HepG2 (cell line): ENCODE results near the gene R3HDM4. TPM values are rescaled to one million over a fixed set of nuclear protein-coding genes. Genes with fewer than 3 reads are reported as not detected.

Experiments used
- ATAC-seq: fragments of 200-7000 bp; cut with Tn5 transposase; 3 replicates; pipeline ENCODE4 v1.9.1; 2020; ENCODE audit warnings: mild to moderate bottlenecking, moderate library complexity
- BruUV-seq: library from RNA; stranded (reverse); fragments of 400-500 nt; replicated peaks from 2 replicates; lab custom pipeline; 2021; lab: Mats Ljungman, UMichigan
- CTCF ChIA-PET: fragments of 300-600 bp; formaldehyde crosslinking; extraction: SDS; loops from one replicate; lab custom pipeline; 2021; ENCODE audit warnings: low total read pairs, inconsistent platforms, low intra/inter-chr PET ratio; lab: Yijun Ruan, JAX
- POLR2A ChIA-PET: fragments of 350-600 bp; sonication (Branson Sonifier 250); formaldehyde crosslinking; loops from one replicate; lab custom pipeline; 2020; ENCODE audit warnings: antibody characterized with exemption, inconsistent platforms; lab: Yijun Ruan, JAX
- DNase-seq: peaks from one replicate; pipeline ENCODE4 v3.0.0-alpha.2; 2015; ENCODE audit warnings: low spot score
- FAIRE-seq: peaks from 3 replicates; lab custom pipeline; 2011; peaks lifted over from hg19 to GRCh38; lab: Jason Lieb, UNC
- H2AFZ ChIP-seq: one replicate; pipeline ENCODE4 v1.6.1; 2011; ENCODE audit warnings: low read length, inconsistent platforms
- H3K27ac ChIP-seq: fragments of 300-600 bp; 3 replicates; pipeline ENCODE4 v1.8.0; 2011; ENCODE audit warnings: mixed run types, mild to moderate bottlenecking, mixed read lengths, low read length, inconsistent platforms; ENCODE audit not compliant: insufficient read depth; ENCODE audit errors: extremely low read length
- H3K27me3 ChIP-seq, 2 experiments: fragments of 200-600 bp in 1 of 2; 2 replicates in 1 of 2; 3 replicates in 1 of 2; pipeline versions ENCODE4 v1.6.0 to v1.8.0; 2011; ENCODE audit warnings: low read length in 2 of 2, mild to moderate bottlenecking in 2 of 2, moderate library complexity in 2 of 2, inconsistent platforms in 1 of 2; ENCODE audit not compliant: insufficient read depth in 2 of 2, control insufficient read depth in 1 of 2
- H3K36me3 ChIP-seq, 2 experiments: fragments of 200-600 bp in 1 of 2; replicated peaks in 1 of 2; 2 replicates in 1 of 2; 3 replicates in 1 of 2; pipeline versions ENCODE4 v1.5.1 to v1.8.0; 2011; ENCODE audit warnings: low read length in 2 of 2, inconsistent platforms in 1 of 2; ENCODE audit not compliant: insufficient read depth in 2 of 2, control insufficient read depth in 1 of 2
- H3K4me1 ChIP-seq: 2 replicates; pipeline ENCODE4 v1.5.1; 2012; ENCODE audit warnings: low read length, inconsistent platforms; ENCODE audit not compliant: insufficient read depth
- H3K4me2 ChIP-seq: 2 replicates; pipeline ENCODE4 v1.6.0; 2011; ENCODE audit warnings: low read depth, low read length, inconsistent platforms
- H3K4me3 ChIP-seq, 3 experiments: fragments of 200-600 bp in 1 of 3; sonication (generic), shearing (Covaris generic) in 1 of 3; replicated peaks in 1 of 3; 2 replicates each; pipeline ENCODE4 v1.5.1; 2011 to 2016; ENCODE audit warnings: low read length in 3 of 3, inconsistent platforms in 2 of 3, low read depth in 2 of 3, mild to moderate bottlenecking in 2 of 3, control low read depth in 1 of 3, mixed read lengths in 1 of 3; ENCODE audit not compliant: insufficient read depth in 1 of 3
- H3K79me2 ChIP-seq: one replicate; pipeline ENCODE4 v1.6.1; 2011; ENCODE audit warnings: low read length, inconsistent platforms; ENCODE audit not compliant: insufficient read depth
- H3K9ac ChIP-seq: 2 replicates; pipeline ENCODE4 v1.6.0; 2011; ENCODE audit warnings: mild to moderate bottlenecking, low read depth, low read length, inconsistent platforms; ENCODE audit not compliant: insufficient read depth
- H3K9me3 ChIP-seq: 2 replicates; pipeline ENCODE4 v1.5.1; 2012; ENCODE audit warnings: mild to moderate bottlenecking, low read length
- H4K20me1 ChIP-seq: 2 replicates; pipeline ENCODE4 v1.6.0; 2011; ENCODE audit warnings: inconsistent platforms, mild to moderate bottlenecking, low read length, moderate library complexity; ENCODE audit not compliant: insufficient read depth
- AGO2 ChIP-seq: fragments of 200-400 bp; formaldehyde crosslinking; optimal IDR thresholded peaks from 2 replicates; pipeline ENCODE3; 2017; ENCODE audit warnings: mild to moderate bottlenecking, low read depth, low read length, moderate library complexity
- FIP1L1 ChIP-seq: fragments of 200-400 bp; formaldehyde crosslinking; IDR thresholded peaks from 2 replicates; pipeline ENCODE4 v1.6.1; 2018; ENCODE audit warnings: low read depth, mild to moderate bottlenecking, low read length, moderate library complexity, borderline replicate concordance; ENCODE audit not compliant: insufficient read depth
- GABPA ChIP-seq, 2 experiments: IDR thresholded peaks; 2 replicates each; pipeline ENCODE4 v1.6.1; 2011 to 2016; ENCODE audit warnings: low read depth in 2 of 2, low read length in 1 of 2, missing biosample characterization in 1 of 2, missing genetic modification characterization in 1 of 2
- KLF6 ChIP-seq: IDR thresholded peaks from 2 replicates; pipeline ENCODE4 v1.8.0; 2016; ENCODE audit warnings: missing biosample characterization, missing genetic modification reagents
- RBFOX2 ChIP-seq: fragments of 200-400 bp; formaldehyde crosslinking; IDR thresholded peaks from 2 replicates; pipeline ENCODE4 v1.6.1; 2017; ENCODE audit warnings: low read depth, mild to moderate bottlenecking, low read length
- RBM22 ChIP-seq: fragments of 200-400 bp; formaldehyde crosslinking; optimal IDR thresholded peaks from 2 replicates; pipeline ENCODE3; 2017; ENCODE audit warnings: mild to moderate bottlenecking, low read length, moderate library complexity
- TCF12 ChIP-seq, 2 experiments: fragments of 450-650 bp in 1 of 2; sonication (generic) in 1 of 2; formaldehyde crosslinking in 1 of 2; IDR thresholded peaks; 2 replicates each; pipeline versions ENCODE4 v1.6.1 to v1.8.0; 2017 to 2022; ENCODE audit warnings: antibody characterized with exemption in 1 of 2, mild to moderate bottlenecking in 1 of 2, missing genetic modification reagents in 1 of 2, moderate library complexity in 1 of 2
- ZEB1 ChIP-seq: IDR thresholded peaks from 2 replicates; pipeline ENCODE4 v1.6.1; 2012; ENCODE audit warnings: mild to moderate bottlenecking, low read depth, inconsistent platforms; ENCODE audit not compliant: insufficient replicate concordance
- ZFP90 ChIP-seq: sonication (generic); formaldehyde crosslinking; IDR thresholded peaks from 2 replicates; pipeline ENCODE4 v1.8.0; 2022; ENCODE audit warnings: missing genetic modification reagents, mild to moderate bottlenecking, inconsistent platforms, borderline replicate concordance
- ZNF138 ChIP-seq: sonication (generic); formaldehyde crosslinking; IDR thresholded peaks from 2 replicates; pipeline ENCODE4 v1.5.0; 2020; ENCODE audit warnings: mild to moderate bottlenecking, low read depth, missing genetic modification reagents
- WGBS: methylation state at CpG from one replicate; pipeline ENCODE4 v1.1.6; 2017; ENCODE audit warnings: low lambda C conversion rate; 5-methylcytosine and 5-hydroxymethylcytosine counted together
- in situ Hi-C: cut with HindIII; loops from 2 replicates; pipeline ENCODE4 v1.10.0; 2017; ENCODE audit warnings: low pct_unique_long_range_greater_than_20kb; ENCODE audit not compliant: extremely low pct_ligation_motif_present
- intact Hi-C: fragments of 100-400 bp; cut with micrococcal nuclease; formaldehyde crosslinking; loops from one replicate; pipeline ENCODE4 v1.10.0; 2022; ENCODE audit not compliant: unreplicated experiment
- polyA plus RNA-seq, 8 experiments: library from polyadenylated mRNA; depleted of rRNA in 3 of 8; stranded (reverse) in 7 of 8; unstranded in 1 of 8; fragments of >200 nt; fragmentation: Illumina TruSeq in 4 of 8; extraction: Trizol in 4 of 8; gene quantifications; 2 replicates each; pipeline versions ENCODE4 v1.2.1 to v1.2.3, GENCODE V29; 2011 to 2016; ENCODE audit warnings: low read depth in 4 of 8, missing spikeins in 1 of 8, mixed read lengths in 1 of 8; ENCODE audit not compliant: insufficient read depth in 1 of 8
- total RNA-seq, 5 experiments: library from RNA; depleted of rRNA; stranded (reverse); fragments of >200 nt; fragmentation: Illumina TruSeq; extraction: Trizol; gene quantifications; 2 replicates each; pipeline ENCODE4 v1.2.3, GENCODE V29; 2016; ENCODE audit warnings: low read depth in 1 of 5
- TF ChIP-seq, protein P1 (sequence below): IDR thresholded peaks from 2 replicates; pipeline ENCODE4 v1.6.1; 2016; ENCODE audit warnings: low read depth, missing genetic modification reagents, missing compliant biosample characterization
- TF ChIP-seq, protein P2 (sequence below): sonication (generic); formaldehyde crosslinking; IDR thresholded peaks from 2 replicates; pipeline ENCODE4 v1.5.0; 2020; ENCODE audit warnings: missing genetic modification reagents

The R3HDM4 gene
- total and polyA plus RNA-seq, 2 of the 13 experiments (the other 11 are each of a cell fraction or from before 2014, with no cell fraction given), result 26.2 to 26.9 TPM

DNA sequence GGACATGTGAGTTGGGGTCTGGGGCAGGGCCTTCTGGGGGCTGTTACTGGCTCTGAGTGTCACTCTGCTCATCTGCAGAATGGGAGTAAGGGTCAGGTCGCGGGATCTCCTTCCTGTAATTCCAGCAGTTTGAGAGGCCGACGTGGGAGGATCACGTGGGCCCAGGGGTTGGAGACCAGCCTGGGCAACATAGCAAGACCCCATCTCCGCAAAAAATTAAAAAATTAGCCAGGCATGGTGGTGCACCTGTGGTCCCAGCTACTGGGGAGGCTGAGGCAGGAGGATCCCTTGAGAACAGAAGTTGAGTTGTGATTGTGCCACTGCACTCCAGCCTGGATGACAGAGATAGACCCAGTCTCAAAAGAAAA is 16.9 kb upstream of the R3HDM4 start (continued):
- TF ChIP-seq, protein P1, sequence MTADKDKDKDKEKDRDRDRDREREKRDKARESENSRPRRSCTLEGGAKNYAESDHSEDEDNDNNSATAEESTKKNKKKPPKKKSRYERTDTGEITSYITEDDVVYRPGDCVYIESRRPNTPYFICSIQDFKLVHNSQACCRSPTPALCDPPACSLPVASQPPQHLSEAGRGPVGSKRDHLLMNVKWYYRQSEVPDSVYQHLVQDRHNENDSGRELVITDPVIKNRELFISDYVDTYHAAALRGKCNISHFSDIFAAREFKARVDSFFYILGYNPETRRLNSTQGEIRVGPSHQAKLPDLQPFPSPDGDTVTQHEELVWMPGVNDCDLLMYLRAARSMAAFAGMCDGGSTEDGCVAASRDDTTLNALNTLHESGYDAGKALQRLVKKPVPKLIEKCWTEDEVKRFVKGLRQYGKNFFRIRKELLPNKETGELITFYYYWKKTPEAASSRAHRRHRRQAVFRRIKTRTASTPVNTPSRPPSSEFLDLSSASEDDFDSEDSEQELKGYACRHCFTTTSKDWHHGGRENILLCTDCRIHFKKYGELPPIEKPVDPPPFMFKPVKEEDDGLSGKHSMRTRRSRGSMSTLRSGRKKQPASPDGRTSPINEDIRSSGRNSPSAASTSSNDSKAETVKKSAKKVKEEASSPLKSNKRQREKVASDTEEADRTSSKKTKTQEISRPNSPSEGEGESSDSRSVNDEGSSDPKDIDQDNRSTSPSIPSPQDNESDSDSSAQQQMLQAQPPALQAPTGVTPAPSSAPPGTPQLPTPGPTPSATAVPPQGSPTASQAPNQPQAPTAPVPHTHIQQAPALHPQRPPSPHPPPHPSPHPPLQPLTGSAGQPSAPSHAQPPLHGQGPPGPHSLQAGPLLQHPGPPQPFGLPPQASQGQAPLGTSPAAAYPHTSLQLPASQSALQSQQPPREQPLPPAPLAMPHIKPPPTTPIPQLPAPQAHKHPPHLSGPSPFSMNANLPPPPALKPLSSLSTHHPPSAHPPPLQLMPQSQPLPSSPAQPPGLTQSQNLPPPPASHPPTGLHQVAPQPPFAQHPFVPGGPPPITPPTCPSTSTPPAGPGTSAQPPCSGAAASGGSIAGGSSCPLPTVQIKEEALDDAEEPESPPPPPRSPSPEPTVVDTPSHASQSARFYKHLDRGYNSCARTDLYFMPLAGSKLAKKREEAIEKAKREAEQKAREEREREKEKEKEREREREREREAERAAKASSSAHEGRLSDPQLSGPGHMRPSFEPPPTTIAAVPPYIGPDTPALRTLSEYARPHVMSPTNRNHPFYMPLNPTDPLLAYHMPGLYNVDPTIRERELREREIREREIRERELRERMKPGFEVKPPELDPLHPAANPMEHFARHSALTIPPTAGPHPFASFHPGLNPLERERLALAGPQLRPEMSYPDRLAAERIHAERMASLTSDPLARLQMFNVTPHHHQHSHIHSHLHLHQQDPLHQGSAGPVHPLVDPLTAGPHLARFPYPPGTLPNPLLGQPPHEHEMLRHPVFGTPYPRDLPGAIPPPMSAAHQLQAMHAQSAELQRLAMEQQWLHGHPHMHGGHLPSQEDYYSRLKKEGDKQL (CRISPR knock-in tag), result no peak
- no peak for TF ChIP-seq FIP1L1
- TF ChIP-seq, protein P2, sequence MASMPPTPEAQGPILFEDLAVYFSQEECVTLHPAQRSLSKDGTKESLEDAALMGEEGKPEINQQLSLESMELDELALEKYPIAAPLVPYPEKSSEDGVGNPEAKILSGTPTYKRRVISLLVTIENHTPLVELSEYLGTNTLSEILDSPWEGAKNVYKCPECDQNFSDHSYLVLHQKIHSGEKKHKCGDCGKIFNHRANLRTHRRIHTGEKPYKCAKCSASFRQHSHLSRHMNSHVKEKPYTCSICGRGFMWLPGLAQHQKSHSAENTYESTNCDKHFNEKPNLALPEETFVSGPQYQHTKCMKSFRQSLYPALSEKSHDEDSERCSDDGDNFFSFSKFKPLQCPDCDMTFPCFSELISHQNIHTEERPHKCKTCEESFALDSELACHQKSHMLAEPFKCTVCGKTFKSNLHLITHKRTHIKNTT (CRISPR knock-in tag), result no peak

DNA sequence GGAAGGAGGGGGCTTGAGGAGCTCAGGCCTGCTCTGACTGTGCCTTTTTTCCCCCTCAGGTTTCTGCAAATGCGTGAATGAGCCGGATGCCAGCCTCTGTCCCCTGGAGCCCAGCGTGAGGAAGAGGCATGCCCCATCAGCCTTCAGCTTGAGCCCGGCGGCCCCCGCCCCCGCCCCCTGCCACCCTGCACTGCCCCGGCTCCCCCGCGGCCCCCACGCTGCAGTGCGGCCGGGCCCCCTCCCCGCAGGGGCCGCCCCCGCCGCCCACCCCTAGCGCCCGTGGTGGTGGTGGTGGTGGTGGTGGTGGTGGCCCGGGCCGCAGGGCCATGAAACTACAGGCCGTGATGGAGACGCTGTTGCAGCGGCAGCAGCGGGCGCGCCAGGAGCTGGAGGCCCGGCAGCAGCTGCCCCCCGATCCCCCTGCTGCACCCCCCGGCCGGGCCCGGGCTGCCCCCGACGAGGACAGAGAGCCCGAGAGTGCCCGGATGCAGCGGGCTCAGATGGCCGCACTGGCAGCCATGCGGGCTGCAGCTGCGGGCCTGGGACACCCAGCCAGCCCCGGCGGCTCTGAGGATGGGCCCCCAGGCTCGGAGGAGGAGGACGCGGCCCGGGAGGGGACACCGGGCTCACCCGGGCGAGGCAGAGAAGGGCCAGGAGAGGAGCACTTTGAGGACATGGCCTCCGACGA is 16.3 kb upstream of the R3HDM4 start:
- BruUV-seq, result no TSS peak
- FAIRE-seq (no peak), ATAC-seq (no peak), DNase-seq (no peak)
- Histone ChIP-seq H4K20me1 (peaks cover 21% of the 10 kb centered on the region; the same call in 1 of the 2 replicates), H2AFZ (no peak overlapping the region), H3K9ac (no peak overlapping the region), H3K4me3 (peak overlapping the region in 1 of 3 experiments; percentile 96; a peak in 1 of 6 replicates), H3K27me3 (no peaks in the 10 kb centered on the region), H3K36me3 (peaks cover 11 to 41% of the 10 kb centered on the region in 2 experiments; a peak in 4 of 5 replicates), H3K4me1 (peaks cover 65% of the 10 kb centered on the region), H3K4me2 (peak overlapping the region; percentile 93; the same call in 1 of the 2 replicates), H3K79me2 (peaks cover 77% of the 10 kb centered on the region), H3K27ac (peak overlapping the region; percentile 46), H3K9me3 (no peaks in the 10 kb centered on the region)
- POLR2A ChIA-PET, result interaction anchor here (1.5 to 5.6 kb wide), 2 partner anchors 23 to 31 kb away, joined by 3 to 50 read pairs; no protein-coding TSS in a partner anchor
- TF ChIP-seq ZNF138 (no peak), RBM22 (peak; percentile 43), TCF12 (IDR thresholded peaks at IDR 0.05) (no peak), TCF12 (CRISPR knock-in tag; IDR thresholded peaks at IDR 0.05) (no peak), KLF6 (CRISPR knock-in tag) (no peak), GABPA (IDR thresholded peaks at IDR 0.05; ENCODE audit: low read depth, low read length) (no peak), GABPA (CRISPR knock-in tag; IDR thresholded peaks at IDR 0.05; ENCODE audit: low read depth) (no peak), RBFOX2 (peak; percentile 79), ZFP90 (CRISPR knock-in tag) (no peak), ZEB1 (no peak), AGO2 (peak; percentile 79)
- CTCF ChIA-PET, result no interaction called here
- intact Hi-C loops (loop anchor here (10.0 kb wide), 1 partner anchor 265 kb away; the partner anchor contains the start of gene RNF126), in situ Hi-C loops (loop anchor here (5.0 kb wide), 1 partner anchor 33 kb away; no protein-coding TSS in a partner anchor)
- 100% methylated on average over 19 of the region's 51 CpGs for WGBS
